Hippocampal formation (tissue), 2 donors: Measurements from ENCODE around the gene CCDC47.

Source experiments
- DNase-seq, 2 donors: peaks; one replicate each; lab custom pipeline; 2025; lab: John Stamatoyannopoulos, UW

Gene CCDC47, protein sequence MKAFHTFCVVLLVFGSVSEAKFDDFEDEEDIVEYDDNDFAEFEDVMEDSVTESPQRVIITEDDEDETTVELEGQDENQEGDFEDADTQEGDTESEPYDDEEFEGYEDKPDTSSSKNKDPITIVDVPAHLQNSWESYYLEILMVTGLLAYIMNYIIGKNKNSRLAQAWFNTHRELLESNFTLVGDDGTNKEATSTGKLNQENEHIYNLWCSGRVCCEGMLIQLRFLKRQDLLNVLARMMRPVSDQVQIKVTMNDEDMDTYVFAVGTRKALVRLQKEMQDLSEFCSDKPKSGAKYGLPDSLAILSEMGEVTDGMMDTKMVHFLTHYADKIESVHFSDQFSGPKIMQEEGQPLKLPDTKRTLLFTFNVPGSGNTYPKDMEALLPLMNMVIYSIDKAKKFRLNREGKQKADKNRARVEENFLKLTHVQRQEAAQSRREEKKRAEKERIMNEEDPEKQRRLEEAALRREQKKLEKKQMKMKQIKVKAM

DNA sequence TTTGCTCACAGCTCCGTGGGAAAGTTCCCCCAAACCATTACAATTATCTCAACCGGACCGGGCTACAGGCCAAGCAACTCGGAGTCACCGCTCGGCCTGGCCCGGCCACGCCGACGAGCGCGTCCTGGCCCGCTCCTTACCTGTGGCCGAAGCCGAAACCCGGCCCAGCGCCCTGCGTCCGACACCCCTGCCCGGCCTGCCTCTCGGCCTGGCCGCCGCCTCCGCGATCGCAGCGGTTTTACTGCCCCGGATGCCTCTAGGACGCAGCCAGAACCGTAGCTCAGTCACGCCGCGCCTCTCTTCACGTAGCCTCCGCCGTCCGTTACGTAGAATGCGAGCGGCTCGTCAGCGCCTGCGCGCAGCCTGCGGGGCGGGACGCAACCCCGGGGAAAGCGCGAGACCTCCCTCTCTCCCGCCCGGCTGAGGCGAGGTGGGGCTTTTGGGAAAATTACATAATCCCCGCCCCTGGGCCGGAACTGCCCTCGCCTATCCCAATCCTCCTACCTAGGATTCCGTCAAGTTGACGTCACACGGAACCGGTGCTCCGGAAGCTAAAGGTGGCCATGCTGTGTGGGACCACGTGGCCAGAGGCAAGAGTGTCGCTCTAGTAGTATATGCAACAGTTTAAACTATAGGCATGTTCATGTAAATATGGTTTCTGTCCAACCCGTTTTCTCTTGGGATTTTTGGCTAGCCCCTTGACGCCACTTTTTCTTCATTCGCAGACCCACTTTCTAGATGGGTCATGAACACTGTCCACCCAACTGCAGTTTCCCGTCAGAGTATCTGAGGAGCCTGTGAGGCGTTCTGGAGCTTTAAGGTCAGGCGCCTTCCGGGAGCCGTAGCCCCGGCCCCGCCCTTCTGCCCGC lies at the start of gene CCDC47:
Gene CCDC47 (minus strand): TSS at position 326 of the 869 bp plus-strand sequence. CDS start 7,422 bp downstream, outside the sequence.
- DNase-seq, result peak; percentile 98 to 99

DNA sequence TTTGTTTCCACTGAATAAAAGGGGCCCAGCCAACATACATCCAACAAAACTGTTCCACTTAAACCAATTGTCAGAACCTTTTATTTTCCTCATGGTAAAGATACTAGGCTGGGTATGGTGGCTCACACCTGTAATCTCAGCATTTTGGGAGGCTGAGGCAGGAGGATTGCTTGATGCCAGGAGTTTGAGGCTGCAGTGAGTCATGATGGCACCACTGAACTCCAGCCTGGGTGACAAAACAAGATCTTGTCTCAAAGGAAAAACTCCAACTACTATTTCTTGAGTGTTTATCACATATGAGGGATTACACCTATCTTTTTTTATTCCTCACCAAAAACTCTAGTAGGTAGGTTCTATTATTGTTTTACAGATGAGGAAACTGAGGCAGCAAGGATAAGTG lies 49.1 kb upstream of the CCDC47 start:
- DNase-seq, result no peak

DNA sequence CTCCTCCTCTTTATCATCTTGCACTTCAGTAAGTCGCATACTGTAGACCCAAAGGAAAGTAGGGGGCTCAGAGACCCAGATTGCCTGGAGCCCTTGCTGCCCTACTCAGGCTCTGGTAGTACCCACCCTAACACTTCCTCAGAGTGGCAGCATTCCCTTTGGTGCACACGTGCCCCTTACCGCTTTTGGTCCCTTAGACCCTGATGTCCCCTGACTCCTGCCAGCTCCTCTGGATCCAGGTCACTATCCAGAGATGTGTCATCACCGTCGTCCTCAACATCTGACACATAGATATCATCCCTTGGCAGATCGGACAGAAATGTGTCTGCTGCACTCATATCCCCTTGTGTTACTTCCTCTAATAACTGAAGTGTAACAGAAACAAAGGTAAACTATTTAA lies 48.4 kb upstream of the CCDC47 start:
- DNase-seq, result no peak

DNA sequence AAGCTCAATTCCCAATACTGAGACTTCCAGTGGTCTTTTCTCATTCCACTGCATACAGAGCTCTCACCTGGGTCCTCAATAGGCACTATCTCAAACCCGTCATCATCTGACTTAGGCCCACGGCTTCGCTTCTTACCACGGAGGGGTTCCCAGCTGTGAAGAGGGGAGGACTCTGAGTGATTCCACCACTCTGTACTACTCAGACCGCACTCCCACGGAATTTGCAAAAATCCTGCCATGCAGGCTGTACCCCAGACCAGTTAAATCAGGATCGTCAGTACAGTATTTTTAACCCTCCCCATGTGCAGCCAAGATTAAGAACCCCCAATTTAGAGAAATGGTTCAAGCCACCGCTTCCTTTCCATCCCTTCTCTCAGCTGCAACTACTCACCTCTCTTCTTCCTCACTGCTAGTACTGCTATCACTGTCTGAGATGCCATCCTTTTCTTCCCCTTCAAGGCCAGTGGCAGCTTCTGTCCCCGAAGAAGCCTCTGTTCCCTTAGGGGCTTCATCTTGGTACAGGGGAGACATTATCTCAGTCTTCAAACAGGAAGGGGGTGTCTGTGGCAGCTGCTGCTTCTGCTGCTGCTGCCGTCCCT lies 47.7 kb upstream of the CCDC47 start:
- no peak for DNase-seq

DNA sequence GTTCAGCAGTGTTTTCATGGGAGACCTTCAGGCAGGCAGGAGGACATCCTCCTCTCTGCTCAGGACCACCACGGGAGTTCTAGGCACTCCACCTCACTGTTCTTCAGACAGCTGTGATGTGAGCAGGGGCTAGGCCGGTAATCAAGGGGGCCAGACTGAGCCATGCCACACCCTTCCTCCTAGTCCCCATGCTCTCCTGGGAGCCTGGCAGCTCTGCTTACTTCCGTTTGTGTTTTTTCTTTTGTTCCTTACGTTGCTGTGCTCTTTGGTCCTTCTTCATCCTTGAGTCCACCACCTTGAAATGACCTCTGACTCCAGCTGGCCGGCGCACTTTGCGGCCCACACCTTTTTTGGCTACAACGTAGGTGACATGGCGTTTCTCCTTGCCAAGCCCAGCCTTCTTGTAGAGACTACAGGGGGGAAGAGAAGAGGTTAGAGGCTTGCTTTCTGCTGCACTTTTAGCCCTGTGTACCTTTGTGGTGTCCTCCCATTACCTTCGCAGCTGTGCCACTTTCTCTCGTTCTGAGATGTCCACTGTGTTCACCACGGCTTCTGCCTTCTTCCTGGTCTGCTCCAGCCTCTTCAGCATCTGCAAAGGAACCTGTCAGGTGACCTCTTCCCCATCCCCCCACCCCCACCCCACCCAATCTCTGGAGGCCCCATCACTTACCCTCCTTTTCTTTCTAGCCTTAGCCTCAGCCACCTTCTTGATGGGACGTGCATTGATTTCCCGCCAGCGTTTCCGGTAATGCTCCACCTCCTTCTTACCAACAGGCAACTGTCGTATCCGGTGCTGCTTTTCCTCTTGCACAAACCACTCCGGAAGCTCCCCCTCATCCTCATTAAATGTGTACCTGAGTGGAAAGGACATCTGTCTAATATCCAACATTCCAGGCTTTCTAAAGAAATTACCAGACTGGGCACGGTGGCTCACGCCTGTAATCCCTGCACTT lies 46.5 kb upstream of the CCDC47 start:
- DNase-seq, result no peak

DNA sequence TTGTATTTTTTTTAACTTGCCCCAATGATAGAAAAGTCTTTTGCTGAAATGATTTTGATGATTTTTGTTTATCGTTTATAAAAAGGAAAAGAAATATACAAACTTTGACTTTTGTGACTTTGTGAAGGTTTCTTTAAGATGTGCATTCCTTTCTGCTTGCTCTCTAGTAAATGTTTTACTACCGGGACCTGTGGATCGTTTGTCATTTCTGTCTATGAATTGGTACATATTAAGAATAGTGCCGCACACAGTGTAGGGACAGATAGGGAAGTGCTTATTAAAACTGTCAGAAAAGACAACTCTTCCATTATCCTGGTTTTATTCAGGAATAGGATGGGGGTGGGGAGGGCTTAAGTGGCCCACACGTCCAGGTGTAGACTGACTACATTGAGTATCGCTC lies 45.7 kb upstream of the CCDC47 start:
- DNase-seq, result no peak

DNA sequence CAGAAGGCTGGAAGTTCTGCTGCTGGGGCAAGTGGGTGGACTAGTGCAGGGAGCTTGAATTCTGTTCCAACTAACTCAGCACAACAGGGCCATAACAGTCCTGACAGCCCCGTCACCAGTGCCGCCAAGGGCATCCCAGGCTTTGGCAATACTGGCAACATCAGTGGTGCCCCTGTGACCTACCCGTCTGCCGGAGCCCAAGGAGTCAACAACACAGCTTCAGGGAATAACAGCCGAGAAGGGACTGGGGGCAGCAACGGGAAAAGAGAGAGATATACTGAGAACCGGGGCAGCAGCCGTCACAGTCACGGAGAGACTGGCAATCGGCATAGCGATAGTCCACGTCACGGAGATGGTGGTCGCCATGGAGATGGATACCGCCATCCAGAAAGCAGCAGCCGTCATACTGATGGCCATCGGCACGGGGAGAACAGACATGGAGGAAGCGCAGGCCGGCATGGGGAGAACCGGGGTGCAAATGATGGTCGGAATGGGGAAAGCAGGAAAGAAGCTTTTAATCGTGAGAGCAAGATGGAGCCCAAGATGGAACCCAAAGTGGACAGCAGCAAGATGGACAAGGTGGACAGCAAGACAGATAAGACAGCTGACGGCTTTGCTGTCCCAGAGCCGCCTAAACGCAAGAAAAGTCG lies 44.5 kb upstream of the CCDC47 start:
- DNase-seq, result no peak

DNA sequence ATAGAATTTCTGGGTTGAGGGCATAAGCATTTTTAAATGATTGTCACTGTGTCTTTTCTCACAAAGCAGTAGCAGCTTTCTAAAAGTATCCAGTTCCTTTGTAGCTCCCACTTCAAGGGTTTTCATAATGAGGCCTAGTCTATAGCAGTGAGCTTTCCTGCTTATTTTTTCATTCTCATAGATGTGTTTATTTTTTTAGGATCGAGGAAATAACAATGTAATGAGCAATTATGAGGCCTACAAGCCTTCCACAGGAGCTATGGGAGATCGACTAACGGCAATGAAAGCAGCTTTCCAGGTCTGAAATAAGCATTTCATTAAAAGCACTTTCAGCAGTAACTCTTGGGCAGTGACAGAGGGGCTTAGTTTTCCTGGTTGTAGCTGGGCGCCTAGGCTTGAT lies 43.3 kb upstream of the CCDC47 start:
- no peak for DNase-seq

DNA sequence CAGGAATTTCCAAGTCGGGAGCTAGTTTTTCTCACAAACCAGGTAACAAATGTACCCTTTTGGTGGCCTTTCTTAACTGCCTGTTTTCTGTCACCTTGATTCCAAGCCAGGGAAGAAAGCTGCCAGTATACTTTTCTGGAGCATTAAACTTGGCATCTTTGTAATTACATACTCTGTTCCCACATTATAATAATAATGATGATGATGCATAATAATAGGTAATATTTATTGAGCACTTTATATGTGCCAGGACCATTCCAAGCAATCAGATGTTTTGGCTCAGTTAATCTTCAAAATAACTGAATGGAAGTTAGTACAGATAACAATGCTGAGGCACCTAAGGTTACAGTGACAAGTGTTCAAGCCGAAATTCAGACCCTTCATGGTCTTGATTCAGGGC lies 42.7 kb upstream of the CCDC47 start:
- DNase-seq, result no peak

DNA sequence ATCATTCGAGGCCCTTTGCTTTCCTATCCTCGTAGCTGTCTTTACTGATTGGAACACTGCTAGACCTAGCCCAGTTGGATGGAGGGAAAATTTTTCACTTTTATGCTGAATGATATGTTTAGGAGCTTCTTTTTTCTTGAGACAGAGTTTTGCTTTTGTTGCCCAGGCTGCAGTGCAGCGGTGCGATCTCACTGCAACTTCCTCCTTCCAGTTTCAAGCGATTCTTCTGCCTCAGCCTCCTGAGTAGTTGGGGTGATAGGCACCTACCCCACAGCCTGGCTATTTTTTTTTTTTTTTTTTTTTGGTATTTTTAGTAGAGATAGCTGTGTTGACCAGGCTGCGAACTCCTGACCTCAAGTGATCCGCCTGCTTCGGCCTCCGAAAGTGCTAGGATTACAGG lies 36.6 kb upstream of the CCDC47 start:
- DNase-seq, result no peak

DNA sequence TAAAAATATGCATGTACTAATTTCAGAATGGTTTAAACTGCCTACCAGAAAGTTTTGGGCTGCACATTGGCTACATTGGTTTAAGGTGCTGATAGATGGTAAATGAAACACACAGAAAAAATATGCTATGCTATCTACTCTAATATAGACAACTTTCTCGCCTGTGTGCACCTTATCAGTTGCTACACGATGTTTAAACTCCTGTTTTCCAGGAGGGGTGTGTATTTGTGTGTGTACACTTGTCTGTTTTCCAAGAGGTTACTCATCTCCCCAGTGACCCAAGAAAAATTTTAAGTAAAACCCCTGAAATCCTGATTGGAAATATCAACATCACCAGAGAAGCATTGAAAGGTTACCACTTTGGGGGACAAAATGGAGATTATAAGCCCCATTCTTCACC lies 32.2 kb upstream of the CCDC47 start:
- DNase-seq, result no peak

DNA sequence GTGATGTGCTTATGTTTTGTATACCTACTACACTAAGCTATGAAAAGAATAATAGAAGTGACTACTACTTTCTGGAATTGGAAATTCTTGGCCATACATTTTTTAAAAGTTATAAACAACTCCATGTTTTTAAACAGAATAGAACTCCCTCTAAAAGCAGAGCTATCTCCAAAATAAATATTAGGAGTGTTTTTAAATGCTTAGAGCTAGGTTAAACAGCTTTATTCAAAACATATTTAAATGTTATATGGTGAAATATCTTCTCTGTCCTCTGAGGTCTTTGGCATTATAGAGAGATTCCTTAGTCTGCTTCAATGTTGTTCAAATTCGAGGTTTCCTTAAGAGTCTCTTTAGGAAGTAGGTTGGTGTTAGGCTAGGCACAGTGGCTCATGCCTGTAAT lies 30.9 kb upstream of the CCDC47 start:
- DNase-seq, result no peak

DNA sequence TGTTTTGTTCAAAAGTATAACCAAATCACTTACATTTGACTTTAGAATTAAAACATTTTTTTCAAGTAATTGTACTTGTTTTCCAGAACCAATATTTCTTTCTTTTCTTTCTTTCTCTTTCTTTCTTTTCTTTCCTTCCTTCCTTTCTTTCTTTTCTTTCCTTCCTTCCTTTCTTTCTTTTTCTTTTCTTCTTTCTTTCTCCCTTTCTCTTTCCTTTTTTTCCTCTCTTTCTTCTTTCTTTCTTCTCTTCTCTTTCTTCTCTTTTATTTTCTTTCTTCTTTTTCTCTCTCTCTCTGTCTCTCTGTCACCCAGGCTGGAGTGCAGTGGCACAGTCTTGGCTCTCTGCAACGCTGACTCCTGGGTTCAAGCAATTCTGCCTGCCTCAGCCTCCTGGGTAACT lies 27.4 kb upstream of the CCDC47 start:
- no peak for DNase-seq

DNA sequence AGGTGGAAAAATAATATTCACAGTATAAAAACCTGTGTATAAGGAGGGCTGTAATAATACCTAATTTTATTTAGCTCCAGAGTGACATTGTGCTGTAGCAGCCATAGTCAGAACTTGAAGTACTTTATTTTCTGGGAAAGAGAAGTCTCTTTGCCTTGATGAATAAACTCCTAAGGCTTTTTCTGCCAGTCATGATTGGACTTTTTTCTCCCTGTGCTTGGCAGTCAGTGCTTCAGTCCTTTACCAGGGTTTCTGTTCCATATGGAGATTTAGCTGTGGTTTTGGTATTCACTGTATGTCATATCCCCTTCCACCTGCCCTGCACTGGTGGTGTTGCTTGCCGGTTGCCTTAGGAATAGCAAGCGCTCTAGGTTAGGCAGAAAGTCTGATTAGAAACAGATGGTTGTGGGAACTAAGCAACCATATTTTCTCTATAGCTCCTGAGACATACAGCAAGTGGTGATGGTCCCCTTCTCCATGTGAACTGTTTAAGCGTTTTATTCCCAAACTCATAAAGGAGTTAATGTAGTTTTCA lies 25.2 kb upstream of the CCDC47 start:
- DNase-seq, result peak in 1 of 2 donors; percentile 1

DNA sequence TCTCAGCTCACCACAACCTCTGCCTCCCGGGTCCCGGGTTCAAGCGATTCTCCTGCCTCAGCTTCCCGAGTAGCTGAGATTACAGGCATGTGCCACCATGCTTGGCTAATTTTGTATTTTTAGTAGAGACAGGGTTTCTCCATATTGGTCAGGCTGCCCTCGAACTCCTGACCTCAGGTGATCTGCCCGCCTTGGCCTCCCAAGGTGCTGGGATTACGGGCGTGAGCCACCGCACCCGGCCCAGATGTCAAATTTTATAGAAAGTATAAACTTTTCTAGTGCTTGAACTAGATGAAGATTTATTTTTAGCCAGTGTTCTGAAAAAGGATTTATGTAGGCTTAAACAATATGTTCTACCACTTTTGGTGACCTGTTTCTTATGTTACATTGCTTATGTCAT lies 23.0 kb upstream of the CCDC47 start:
- DNase-seq, result peak in 1 of 2 donors; percentile 10

DNA sequence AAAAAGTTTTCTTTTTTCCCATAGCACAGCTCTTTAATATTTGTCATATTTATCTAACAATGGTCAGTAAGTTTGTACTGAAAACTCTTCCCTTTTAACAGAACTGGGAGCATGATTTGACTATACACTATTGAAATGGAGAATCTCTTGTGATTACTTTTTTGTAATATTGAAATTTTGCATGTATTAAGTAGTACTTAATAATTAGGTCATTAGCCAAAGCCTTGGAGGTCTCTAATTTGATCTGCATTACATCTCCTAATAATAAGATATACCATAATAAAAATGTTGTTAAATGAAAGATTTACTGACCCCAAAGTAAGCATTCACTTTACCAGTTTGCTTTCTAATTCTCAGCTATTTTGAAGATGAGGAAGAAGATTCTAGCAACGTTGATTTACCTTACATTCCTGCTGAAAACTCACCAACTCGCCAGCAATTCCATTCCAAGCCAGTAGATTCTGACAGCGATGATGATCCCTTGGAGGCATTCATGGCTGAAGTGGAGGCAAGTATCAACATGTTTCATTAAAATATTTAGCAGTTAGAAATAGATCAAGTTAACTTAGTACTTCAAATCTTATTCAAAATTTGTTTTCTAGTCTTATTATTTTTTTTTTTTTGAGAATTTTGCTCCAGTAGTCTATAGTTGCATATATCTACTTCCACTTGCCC lies 18.8 kb upstream of the CCDC47 start:
- DNase-seq, result no peak

DNA sequence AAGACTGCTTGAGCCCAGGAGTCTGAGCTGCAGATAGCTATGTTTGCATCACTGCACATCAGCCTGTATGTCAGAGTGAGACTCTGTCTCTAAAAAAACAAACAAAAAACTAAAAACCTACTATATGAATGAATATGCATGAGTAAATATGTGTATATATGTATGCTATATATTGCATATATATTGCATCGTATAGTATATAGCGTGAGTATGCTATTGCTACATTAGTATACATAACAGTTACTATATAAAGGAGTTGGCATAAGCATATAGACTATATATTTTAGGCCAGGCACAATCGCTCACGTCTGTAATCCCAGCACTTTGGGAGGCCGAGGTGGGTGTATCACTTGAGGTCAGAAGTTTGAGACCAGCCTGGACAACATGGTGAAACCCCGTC lies 16.7 kb upstream of the CCDC47 start:
- no peak for DNase-seq

DNA sequence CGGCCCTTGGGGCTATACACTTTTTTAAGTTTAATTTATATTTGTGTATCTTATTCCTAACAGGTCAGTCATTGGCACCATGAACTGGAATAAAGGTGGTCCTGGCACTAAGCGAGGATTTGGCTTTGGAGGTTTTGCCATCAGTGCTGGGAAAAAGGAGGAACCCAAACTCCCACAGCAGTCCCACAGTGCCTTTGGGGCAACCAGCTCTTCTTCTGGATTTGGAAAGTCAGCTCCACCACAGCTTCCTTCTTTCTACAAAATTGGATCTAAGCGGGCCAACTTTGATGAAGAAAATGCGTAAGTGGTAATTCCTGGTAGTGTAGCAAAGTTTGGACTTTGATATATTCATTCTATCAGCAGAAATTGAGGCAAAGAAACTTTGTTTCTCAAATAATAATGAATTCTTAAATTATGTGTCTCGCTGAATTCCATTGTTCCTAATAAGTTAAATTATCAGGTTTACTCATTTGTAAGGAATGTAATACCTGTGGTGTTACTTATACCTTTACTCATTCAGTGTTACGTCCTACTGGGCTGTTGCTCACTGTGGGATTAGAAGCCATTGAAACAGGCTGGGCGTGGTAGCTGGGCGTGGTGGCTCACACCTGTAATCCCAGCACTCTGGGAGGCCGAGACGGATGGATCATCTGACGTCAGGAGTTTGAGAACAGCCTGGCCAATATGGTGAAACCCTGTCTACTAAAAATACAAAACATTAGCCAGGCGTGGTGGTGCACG lies 13.7 kb upstream of the CCDC47 start:
- no peak for DNase-seq

DNA sequence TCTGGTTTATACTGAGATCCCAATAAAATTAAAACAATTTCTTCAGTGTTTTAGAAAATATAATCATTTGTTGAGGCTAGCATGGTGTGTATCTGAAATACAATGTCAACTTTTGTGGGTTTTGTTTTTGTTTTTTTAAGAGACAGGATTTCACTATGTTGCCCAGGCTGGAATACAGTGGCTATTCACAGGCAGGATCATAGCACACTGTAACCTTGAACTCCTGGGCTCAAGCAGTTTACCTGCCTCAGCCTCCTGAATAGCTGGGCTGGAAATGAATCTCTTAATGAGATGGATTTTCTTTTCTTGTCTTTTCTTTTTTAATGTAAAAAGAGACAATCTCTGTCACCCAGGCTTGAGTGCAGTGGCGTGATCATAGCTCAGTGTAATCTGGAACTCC lies 12.7 kb upstream of the CCDC47 start:
- no peak for DNase-seq
